T-helper 2 cell treated with Interferon-gamma antibody and Interleukin-4, amounts not matched to agents 5 μg/mL and 100 μg/mL, for 36 hours (primary cell): Measurements from ENCODE around the gene DNAH14.
"Not testable (repeated sequence)": the region's sequence is repeated elsewhere in the genome, so short reads cannot be mapped to it uniquely, and the experiment has no call there.

Experiments
- DNase-seq: peaks from one replicate; pipeline ENCODE4 v3.0.0; 2021; ENCODE audit warnings: low spot score
- H3K27ac Mint-ChIP-seq: one replicate; pipeline ENCODE4 v1.8.0; 2021; ENCODE audit warnings: mild to moderate bottlenecking, mixed read lengths
- H3K27me3 Mint-ChIP-seq: one replicate; pipeline ENCODE4 v1.8.0; 2021; ENCODE audit warnings: low read depth, mixed read lengths
- H3K36me3 Mint-ChIP-seq: one replicate; pipeline ENCODE4 v1.8.0; 2021; ENCODE audit warnings: low read depth, mixed read lengths
- H3K4me1 Mint-ChIP-seq: one replicate; pipeline ENCODE4 v1.8.0; 2021; ENCODE audit warnings: low read depth, mixed read lengths
- H3K4me3 Mint-ChIP-seq: one replicate; pipeline ENCODE4 v1.8.0; 2022; ENCODE audit warnings: mild to moderate bottlenecking, moderate library complexity, mixed read lengths
- H3K9me3 Mint-ChIP-seq: one replicate; pipeline ENCODE4 v1.8.0; 2021; ENCODE audit warnings: mixed read lengths

Gene DNAH14

DNA sequence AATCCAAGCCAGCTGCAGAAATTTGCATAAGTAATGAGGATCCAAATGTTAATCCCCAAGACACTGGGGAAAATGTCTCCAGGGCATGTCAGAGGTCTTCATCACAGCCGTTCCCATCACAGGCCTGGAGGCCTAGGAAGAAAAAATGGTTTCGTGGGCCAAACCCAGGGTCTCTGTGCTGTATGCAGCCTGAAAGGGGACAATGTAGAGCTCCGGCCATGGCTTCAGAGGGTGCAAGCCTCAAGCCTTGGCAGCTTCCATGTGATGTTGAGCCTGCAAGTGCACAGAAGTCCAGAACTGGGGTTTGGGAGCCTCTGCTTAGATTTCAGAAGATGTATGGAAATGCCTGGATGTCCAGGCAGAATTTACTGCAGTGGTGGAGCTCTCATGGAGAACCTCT, 247.9 kb downstream of the DNAH14 start:
- not testable (repeated sequence) for H3K27me3 Mint-ChIP-seq, H3K4me1 Mint-ChIP-seq, H3K4me3 Mint-ChIP-seq, H3K27ac Mint-ChIP-seq, H3K36me3 Mint-ChIP-seq, DNase-seq
- peaks cover 45% of the 10 kb centered on the region for H3K9me3 Mint-ChIP-seq

DNA sequence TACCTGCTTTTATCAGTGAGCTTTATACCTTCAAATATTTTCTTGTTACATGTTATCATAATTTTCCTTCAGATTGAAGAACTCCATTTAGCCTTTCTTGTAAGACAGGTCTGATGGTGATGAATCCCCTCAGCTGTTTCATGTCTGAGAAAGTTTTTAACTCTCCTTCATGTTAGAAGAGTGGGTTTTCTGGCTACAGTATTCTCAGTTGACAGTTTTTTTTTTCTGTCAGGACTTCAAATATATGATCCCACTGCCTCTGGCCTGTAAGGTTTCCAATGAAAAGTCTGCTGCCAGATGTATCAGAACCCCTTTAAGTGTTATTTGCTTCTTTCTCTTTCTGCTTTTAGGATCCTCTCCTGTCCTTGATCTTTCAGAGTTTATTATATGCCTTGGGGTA, 250.2 kb downstream of the DNAH14 start:
- Mint-ChIP-seq H3K27ac (no peak overlapping the region), H3K4me1 (peaks cover 7% of the 10 kb centered on the region), H3K4me3 (no peak overlapping the region), H3K27me3 (no peaks in the 10 kb centered on the region), H3K36me3 (peaks cover 2% of the 10 kb centered on the region), H3K9me3 (peaks cover 45% of the 10 kb centered on the region)
- no peak for DNase-seq

DNA sequence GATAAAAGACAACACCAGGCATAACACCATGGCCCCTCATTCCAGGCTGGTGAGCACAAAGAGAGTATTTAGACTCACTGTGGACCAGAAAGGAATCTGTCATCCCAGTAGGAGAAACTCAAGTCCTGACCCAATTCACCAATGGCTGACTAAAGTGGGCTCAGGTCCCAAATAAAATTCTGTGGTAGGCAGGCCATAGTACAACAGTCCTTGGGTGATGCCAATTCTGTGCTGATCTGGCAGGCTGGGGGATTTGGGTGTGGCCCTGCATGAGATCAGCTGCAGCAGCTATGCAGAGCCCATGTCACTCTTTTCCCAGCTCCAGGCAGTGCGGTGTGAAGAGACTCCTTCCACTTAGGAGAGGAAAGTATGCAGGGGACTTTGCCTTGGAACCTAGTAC, 253.2 kb downstream of the DNAH14 start:
- peaks cover 7% of the 10 kb centered on the region for H3K4me1 Mint-ChIP-seq
- H3K4me3 Mint-ChIP-seq = no peak overlapping the region
- peaks cover 29% of the 10 kb centered on the region for H3K9me3 Mint-ChIP-seq
- no peak overlapping the region for H3K27ac Mint-ChIP-seq
- DNase-seq = no peak
- H3K36me3 Mint-ChIP-seq = peaks cover 2% of the 10 kb centered on the region
- no peaks in the 10 kb centered on the region for H3K27me3 Mint-ChIP-seq

DNA sequence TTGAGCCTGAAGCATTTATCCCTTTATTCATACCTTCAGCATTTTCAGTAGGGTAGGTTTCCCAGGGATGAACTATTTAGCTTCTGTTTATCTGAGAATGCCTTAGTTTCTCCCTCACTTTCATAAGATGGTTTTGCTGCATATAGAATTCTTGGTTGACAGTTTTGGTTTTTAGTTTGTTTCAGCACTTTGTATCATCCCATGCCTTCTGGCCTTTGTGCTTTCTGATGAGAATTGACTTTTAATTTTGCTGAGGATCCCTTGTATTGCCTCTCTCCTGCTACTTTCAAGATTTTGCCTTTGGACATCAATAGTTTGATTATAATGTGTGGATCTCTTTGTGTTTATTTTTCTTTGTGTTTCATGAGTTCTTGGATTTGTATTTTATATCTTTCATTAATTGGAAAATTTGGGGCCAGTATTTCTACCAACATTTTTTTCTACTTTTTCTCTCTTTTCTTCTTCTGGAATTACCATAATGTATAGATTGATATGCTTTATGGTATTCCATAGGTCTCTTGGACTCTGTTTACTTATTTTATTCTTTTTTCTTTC, 261.8 kb downstream of the DNAH14 start:
- no peaks in the 10 kb centered on the region for H3K27me3 Mint-ChIP-seq
- no peak overlapping the region for H3K4me3 Mint-ChIP-seq

DNA sequence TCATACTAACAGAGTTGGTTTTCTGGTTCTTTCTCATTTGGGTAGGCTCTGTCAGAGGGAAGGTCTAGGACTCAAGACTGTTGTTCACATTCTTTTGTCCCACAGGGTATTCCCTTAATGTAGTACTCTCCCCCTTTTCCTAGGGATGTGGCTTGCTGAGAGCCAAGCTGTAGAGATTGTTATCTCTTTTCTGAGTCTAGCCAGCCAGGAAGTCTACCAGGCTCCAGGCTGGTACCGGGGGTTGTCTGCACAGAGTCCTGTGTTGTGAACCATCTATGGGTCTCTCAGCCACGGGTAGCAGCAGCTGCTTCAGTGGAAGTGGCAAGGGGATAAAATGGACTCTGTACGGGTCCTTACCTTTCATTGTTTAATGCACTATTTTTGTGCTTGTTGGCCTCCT, 272.0 kb downstream of the DNAH14 start:
- H3K4me1 Mint-ChIP-seq = no peaks in the 10 kb centered on the region
- no peak for DNase-seq

More for the DNA sequence above, 261.8 kb downstream of the DNAH14 start:
- Mint-ChIP-seq H3K4me1 (no peaks in the 10 kb centered on the region), H3K36me3 (no peaks in the 10 kb centered on the region), H3K9me3 (peaks cover 13% of the 10 kb centered on the region), H3K27ac (no peak overlapping the region)
- no peak for DNase-seq

DNA sequence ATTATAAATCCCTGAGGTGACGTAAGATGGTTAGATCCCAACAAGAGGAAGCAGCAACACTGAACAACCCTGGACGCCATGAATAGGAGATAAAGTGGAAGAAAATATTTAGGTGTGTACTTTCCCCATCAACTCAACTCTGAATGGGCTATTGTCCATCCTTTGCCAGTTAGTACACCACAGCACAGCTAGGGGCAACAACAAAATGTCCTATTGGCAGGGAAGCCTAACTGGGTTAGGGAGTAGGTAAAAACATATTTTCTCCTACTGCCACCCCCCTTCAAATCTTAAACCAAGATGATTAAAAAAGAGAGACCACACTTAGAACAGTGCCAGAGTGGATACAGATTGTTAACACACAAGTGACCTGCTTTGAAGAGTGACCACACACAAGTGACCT, 278.3 kb downstream of the DNAH14 start:
- no peak for DNase-seq
- Mint-ChIP-seq H3K4me3 (no peak overlapping the region), H3K27ac (no peak overlapping the region), H3K4me1 (no peaks in the 10 kb centered on the region), H3K36me3 (no peaks in the 10 kb centered on the region), H3K9me3 (no peaks in the 10 kb centered on the region), H3K27me3 (no peaks in the 10 kb centered on the region)

More for the DNA sequence above, 272.0 kb downstream of the DNAH14 start:
- no peaks in the 10 kb centered on the region for H3K36me3 Mint-ChIP-seq
- no peaks in the 10 kb centered on the region for H3K9me3 Mint-ChIP-seq
- peaks cover 2% of the 10 kb centered on the region for H3K27me3 Mint-ChIP-seq
- no peak overlapping the region for H3K4me3 Mint-ChIP-seq
- no peak overlapping the region for H3K27ac Mint-ChIP-seq

DNA sequence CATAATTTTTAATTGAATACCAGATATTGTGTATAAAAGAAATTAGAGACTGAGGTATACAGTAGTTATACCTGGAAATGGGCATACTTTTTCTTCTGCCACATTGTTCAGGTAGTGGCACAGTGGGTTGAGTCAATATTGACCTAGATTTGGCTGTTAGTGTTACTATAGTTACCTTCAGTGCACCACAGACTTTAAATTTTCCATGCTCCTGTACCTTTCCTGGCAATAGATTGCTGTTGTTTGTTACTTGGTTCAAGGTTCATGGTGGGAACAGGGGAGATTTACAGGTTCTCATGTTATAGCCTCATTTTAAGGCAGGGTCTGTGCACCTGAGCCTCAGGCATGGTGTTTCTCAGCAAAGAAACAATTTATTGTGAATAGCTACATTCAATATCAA, 279.7 kb downstream of the DNAH14 start:
- H3K27me3 Mint-ChIP-seq = no peaks in the 10 kb centered on the region
- DNase-seq = no peak
- H3K4me3 Mint-ChIP-seq = no peak overlapping the region
- H3K27ac Mint-ChIP-seq = no peak overlapping the region
- no peaks in the 10 kb centered on the region for H3K4me1 Mint-ChIP-seq
- H3K36me3 Mint-ChIP-seq = no peaks in the 10 kb centered on the region
- no peaks in the 10 kb centered on the region for H3K9me3 Mint-ChIP-seq

DNA sequence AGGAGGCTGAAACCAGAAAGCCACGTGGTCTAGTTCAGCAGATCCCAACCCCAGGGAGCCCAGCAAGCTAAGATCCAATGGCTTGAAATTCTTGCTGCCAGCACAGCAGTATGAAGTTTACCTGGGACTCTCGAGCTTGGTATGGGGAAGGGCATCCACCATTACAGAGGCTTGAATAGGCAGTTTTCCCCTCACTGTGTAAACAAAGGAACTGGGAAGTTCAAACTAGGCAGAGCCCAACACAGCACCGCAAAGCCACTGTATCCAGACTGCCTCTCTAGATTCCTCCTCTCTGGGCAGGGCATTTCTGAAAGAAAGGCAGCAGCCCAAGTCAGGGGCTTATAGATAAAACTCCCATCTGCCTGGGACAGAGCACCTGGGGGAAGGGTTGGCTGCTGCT, 280.7 kb downstream of the DNAH14 start:
- not testable (repeated sequence) for H3K4me3 Mint-ChIP-seq, H3K4me1 Mint-ChIP-seq, H3K27me3 Mint-ChIP-seq, H3K9me3 Mint-ChIP-seq, H3K36me3 Mint-ChIP-seq, DNase-seq, H3K27ac Mint-ChIP-seq

DNA sequence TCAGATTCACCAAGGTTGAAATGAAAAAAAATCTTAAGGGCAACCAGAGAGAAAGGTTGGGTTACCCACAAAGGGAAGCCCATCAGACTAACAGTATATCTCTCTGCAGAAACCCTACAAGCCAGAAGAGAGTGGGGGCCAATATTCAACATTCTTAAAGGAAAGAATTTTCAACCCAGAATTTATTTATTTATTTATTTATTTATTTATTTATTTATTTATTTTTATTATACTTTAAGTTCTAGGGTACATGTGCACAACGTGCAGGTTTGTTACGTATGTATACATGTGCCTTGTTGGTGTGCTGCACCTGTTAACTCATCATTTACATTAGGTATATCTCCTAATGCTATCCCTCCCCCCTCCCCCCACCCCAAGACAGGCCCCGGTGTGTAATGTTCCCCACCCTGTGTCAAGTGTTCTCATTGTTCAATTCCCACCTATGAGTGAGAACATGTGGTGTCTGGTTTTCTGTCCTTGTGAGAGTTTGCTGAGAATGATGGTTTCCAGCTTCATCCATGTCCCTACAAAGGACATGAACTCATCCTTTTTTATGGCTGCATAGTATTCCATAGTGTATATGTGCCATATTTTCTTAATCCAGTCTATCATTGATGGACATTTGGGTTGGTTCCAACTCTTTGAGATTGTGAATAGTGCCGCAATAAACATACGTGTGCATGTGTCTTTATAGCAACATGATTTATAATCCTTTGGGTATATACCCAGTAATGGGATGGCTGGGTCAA, 282.4 kb downstream of the DNAH14 start:
- H3K4me1 Mint-ChIP-seq, H3K4me3 Mint-ChIP-seq, H3K27ac Mint-ChIP-seq, H3K9me3 Mint-ChIP-seq, H3K27me3 Mint-ChIP-seq, DNase-seq, H3K36me3 Mint-ChIP-seq: not testable (repeated sequence)

DNA sequence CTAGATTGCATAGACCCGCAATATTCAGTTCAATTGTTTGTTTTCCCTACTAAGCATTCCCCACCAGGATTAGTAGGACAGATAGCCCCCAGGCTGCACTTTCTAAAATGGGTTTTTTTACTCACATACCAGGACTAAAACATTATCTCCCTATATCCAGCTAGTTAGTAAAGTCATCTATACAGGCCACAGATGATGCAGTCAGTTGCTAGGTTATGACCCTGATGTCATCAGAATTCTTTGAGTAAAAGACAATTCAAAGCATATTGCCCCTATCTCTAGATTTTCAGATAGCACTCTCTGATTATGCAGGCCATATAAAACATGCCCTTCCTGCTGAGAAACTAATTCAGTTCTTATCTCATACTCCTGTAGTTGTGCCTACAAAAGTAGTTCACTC, 294.8 kb downstream of the DNAH14 start:
- Mint-ChIP-seq H3K36me3 (no peaks in the 10 kb centered on the region), H3K27ac (no peak overlapping the region), H3K4me3 (no peak overlapping the region), H3K27me3 (no peaks in the 10 kb centered on the region), H3K4me1 (no peaks in the 10 kb centered on the region), H3K9me3 (no peaks in the 10 kb centered on the region)
- no peak for DNase-seq

DNA sequence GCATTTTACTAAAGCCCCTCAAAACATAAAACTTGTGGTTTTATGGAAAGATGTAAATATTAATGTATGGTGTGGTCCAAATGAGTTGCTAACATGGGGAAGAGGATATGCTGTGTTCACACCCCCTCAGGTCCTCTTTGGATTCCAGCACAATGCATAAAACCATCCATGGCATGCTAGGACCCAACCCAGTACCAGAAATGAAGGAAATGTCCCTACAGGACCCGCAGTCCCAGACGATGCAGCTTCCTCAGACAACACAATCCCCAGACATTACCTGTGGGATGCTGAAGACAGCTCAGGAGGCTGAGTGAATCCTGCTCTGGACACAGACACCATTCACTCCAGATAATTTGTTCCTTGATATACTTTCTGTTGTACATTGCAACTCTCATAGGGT, 296.2 kb downstream of the DNAH14 start:
- Mint-ChIP-seq H3K9me3 (no peaks in the 10 kb centered on the region), H3K27me3 (no peaks in the 10 kb centered on the region), H3K4me3 (no peak overlapping the region), H3K36me3 (no peaks in the 10 kb centered on the region), H3K4me1 (no peaks in the 10 kb centered on the region), H3K27ac (no peak overlapping the region)
- DNase-seq = no peak

DNA sequence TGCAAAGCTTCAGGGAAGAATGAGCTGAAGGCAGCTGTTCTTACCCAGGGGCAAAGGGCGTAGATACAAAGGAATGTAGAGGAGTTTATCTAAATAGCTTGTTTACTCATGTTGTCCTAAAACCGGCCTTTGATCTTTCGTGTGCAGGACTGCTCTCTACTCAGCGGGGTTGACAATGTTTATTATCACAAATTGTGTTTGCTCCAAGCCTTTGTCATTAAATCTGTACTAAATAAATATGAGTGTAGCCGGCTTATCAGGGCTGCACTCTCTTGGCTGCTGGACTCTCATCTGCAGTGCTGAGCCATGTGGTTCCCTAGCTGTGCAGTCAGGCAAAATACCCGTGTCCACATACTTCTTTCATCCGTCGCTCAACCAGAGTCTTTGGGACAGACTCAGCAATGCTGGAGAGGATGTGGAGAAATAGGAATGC, 299.4 kb downstream of the DNAH14 start:
- Mint-ChIP-seq H3K36me3 (no peaks in the 10 kb centered on the region), H3K9me3 (no peaks in the 10 kb centered on the region), H3K4me1 (no peaks in the 10 kb centered on the region), H3K27ac (no peak overlapping the region), H3K27me3 (no peaks in the 10 kb centered on the region), H3K4me3 (no peak overlapping the region)
- no peak for DNase-seq

DNA sequence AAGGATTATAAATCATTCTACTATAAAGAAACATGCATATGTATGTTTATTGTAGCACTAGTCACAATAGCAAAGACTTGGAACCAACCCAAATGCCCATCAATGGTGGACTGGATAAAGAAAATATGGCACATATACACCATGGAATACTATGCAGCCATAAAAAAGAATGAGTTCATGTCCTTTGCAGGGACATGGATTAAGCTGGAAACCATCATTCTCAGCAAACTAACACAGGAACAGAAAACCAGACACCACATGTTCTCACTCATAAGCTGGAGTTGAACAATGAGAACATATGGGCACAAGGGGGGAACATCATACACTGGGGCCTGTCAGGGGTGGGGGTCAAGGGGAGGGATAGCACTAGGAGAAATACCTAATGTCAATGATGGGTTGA, 300.0 kb downstream of the DNAH14 start:
- not testable (repeated sequence) for DNase-seq, H3K36me3 Mint-ChIP-seq, H3K4me1 Mint-ChIP-seq, H3K9me3 Mint-ChIP-seq, H3K27ac Mint-ChIP-seq, H3K27me3 Mint-ChIP-seq, H3K4me3 Mint-ChIP-seq

DNA sequence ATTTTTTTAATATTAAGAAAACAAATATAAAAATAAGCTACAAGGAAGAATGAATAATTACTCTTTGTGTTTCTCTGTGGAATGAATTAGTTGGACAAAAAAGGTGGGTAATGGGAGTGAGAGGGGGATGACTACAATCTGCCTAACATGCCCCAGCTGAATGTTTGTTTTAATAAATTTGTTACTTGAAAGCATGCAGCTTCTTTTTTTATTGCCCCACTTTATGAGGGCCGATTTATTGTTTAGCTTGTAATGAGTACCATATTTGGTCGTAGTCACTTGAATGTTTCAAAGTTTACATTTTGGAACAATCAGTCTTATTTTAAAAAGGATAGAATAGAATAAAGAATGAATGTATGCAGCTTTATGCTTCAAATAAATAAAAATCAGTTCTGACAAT, 301.0 kb downstream of the DNAH14 start:
- no peak overlapping the region for H3K27ac Mint-ChIP-seq
- no peaks in the 10 kb centered on the region for H3K36me3 Mint-ChIP-seq
- DNase-seq = no peak
- no peaks in the 10 kb centered on the region for H3K4me1 Mint-ChIP-seq
- H3K27me3 Mint-ChIP-seq = no peaks in the 10 kb centered on the region
- H3K9me3 Mint-ChIP-seq = no peaks in the 10 kb centered on the region
- H3K4me3 Mint-ChIP-seq = no peak overlapping the region

DNA sequence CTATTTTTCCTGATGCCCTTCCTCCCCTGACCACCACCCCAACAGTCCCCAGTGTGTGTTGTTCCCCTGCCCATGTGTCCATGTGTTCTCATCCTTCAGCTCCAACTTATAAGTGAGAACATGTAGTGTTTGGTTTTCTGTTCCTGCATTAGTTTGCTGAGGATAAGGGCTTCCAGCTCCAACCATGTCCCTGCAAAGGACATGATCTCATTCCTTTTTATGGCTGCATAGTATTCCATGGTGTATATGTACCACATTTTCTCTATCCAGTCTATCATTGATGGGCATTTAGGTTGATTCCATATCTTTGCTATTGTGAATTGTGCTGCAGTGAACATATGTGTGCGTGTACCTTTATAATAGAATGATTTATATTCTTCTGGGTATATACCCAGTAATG, 303.5 kb downstream of the DNAH14 start:
- H3K4me3 Mint-ChIP-seq, H3K4me1 Mint-ChIP-seq, H3K36me3 Mint-ChIP-seq, DNase-seq, H3K9me3 Mint-ChIP-seq, H3K27me3 Mint-ChIP-seq, H3K27ac Mint-ChIP-seq: not testable (repeated sequence)
